Esophagus squamous epithelium (tissue), 4 donors: ENCODE measurements around the gene ODAD4.

Source experiments
- POLR2A ChIP-seq, 4 donors: fragments of 450-650 bp; IDR thresholded peaks; one replicate each; pipeline ENCODE4 v1.6.1; 2017; ENCODE audit warnings: antibody characterized with exemption in 4 of 4, mild to moderate bottlenecking in 4 of 4, moderate library complexity in 3 of 4
- TF ChIP-seq, protein P1 (sequence below), 6 experiments: fragments of 450-650 bp in 4 of 6; fragments of 200-600 bp in 2 of 6; sonication (generic) in 2 of 6; IDR thresholded peaks; one replicate each; pipeline ENCODE4 v1.5.1; 2016 to 2019; ENCODE audit warnings: antibody characterized with exemption in 6 of 6, mild to moderate bottlenecking in 4 of 6, moderate library complexity in 4 of 6

DNA sequence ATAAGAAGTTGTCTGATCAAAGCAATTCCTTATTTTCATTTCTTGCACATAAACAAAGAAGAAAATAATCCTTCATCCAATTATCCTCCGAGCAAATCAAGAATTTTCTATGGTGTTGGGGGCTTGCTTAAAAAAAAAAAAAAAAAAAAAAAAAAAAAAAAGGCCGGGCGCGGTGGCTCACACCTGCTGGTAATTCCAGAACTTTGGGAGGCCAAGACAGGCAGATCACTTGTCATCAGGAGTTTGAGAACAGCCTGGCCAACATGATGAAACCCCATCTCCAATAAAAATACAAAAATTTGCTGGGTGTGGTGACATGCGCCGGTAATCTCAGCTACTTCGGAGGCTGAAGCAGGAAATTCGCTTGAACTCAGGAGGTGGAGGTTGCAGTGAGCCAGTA lies 55.5 kb downstream of the ODAD4 start:
- TF ChIP-seq, protein P1, sequence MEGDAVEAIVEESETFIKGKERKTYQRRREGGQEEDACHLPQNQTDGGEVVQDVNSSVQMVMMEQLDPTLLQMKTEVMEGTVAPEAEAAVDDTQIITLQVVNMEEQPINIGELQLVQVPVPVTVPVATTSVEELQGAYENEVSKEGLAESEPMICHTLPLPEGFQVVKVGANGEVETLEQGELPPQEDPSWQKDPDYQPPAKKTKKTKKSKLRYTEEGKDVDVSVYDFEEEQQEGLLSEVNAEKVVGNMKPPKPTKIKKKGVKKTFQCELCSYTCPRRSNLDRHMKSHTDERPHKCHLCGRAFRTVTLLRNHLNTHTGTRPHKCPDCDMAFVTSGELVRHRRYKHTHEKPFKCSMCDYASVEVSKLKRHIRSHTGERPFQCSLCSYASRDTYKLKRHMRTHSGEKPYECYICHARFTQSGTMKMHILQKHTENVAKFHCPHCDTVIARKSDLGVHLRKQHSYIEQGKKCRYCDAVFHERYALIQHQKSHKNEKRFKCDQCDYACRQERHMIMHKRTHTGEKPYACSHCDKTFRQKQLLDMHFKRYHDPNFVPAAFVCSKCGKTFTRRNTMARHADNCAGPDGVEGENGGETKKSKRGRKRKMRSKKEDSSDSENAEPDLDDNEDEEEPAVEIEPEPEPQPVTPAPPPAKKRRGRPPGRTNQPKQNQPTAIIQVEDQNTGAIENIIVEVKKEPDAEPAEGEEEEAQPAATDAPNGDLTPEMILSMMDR (IDR thresholded peaks at IDR 0.05): no peak
- no peak for TF ChIP-seq POLR2A (IDR thresholded peaks at IDR 0.05)
